Erythroblast (primary cell): ENCODE results near the gene COA3.

Experiments
- GATA1 ChIP-seq: IDR thresholded peaks from 2 replicates; pipeline ENCODE4 v1.6.1; 2011; ENCODE audit warnings: low read depth, mild to moderate bottlenecking, control low read depth, low read length, moderate library complexity
- POLR2A ChIP-seq: IDR thresholded peaks from 2 replicates; pipeline ENCODE4 v1.6.1; 2011; ENCODE audit warnings: mild to moderate bottlenecking, low read length

- no peak for TF ChIP-seq POLR2A
- TF ChIP-seq GATA1, result no peak
Observed at GRCh38 chr17:42748908-42749798, 49.4 kb downstream of the COA3 start.
